T-helper 1 cell treated with Interleukin-12 subunit alpha and Interleukin-12 subunit beta and Interleukin-4 antibody, amounts not matched to agents 30 μg/mL and 1 μg/mL, for 36 hours (primary cell): ENCODE measurements around the gene PACRG.

Experiments used
- H3K27ac Mint-ChIP-seq: one replicate; pipeline ENCODE4 v1.8.0; 2021; ENCODE audit warnings: mild to moderate bottlenecking, mixed read lengths
- H3K27me3 Mint-ChIP-seq: one replicate; pipeline ENCODE4 v1.8.0; 2021; ENCODE audit warnings: low read depth, mixed read lengths
- H3K36me3 Mint-ChIP-seq: one replicate; pipeline ENCODE4 v1.8.0; 2021; ENCODE audit warnings: low read depth, mixed read lengths
- H3K4me1 Mint-ChIP-seq: one replicate; pipeline ENCODE4 v1.8.0; 2021; ENCODE audit warnings: low read depth, mixed read lengths
- H3K4me3 Mint-ChIP-seq: one replicate; pipeline ENCODE4 v1.8.0; 2021; ENCODE audit warnings: mild to moderate bottlenecking, moderate library complexity, mixed read lengths
- H3K9me3 Mint-ChIP-seq: one replicate; pipeline ENCODE4 v1.8.0; 2021; ENCODE audit warnings: mixed read lengths

Gene PACRG

DNA sequence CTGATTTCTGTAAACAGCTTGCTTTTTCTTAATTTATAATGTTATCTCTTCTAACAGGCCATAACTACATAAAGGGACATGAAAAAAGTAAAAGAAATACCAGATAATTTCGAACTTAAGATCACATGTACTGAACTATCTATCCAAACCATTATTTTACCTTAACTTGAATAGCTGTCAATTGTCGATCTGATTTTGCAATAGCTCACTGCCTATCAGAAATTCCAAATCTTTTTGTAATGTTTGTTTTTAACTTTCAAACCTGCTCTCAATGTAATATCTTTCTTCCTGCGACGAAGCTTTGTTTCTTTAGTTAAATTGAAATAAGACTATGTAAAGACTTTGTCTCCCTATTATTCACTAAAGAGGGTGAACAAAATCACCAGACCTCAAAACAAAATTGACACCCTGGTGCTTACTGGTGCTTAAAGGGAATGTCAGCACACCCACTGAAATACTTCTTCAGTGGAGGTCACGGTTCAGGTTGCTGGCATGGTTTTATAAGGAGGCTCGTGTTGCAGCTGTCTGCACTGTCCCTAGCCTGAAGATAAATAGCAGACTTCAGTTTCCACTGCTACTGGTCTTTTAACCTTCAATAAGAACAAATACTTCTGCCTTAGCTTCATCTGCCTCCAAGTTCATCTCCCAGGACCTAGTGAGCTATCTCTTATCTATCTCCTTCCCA lies 569.2 kb downstream of the PACRG start:
- H3K27ac Mint-ChIP-seq: no peak overlapping the region
- H3K27me3 Mint-ChIP-seq: no peaks in the 10 kb centered on the region
- H3K36me3 Mint-ChIP-seq: no peaks in the 10 kb centered on the region
- no peak overlapping the region for H3K4me3 Mint-ChIP-seq
- no peaks in the 10 kb centered on the region for H3K9me3 Mint-ChIP-seq
- no peaks in the 10 kb centered on the region for H3K4me1 Mint-ChIP-seq

DNA sequence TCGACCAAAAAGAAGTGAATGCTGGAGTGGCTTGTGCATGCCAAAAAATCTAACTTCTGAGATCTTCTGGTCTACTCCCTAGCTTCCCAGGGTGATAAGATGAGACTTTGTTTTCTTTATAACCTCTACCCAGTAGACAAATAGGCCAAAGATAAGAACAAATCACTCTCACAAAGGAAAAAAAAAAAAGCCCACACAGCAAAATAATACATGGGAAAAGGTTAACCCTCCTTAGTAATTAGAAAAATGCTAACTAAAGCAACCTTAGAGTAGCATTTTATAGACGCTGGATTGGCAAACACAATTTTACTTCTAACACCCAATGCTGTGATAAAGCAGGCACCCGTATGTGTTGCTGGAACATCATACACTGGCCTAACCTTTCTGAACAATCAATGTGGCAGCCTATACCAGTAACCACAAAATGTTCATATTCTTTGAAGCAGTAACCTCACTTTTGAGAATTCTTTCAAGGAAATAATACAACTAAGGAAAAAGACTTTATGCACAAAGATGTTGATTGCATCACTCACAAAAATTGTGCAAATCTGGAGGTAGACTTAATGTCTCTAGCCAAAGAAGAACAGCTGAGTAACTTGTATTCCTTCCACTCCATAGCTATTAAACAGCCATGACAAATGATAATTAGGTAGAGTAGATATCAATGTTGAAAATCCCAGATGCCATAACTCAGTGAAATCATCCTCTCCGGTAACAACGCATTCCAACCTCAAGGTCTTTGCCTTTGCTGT lies 570.5 kb downstream of the PACRG start:
- no peaks in the 10 kb centered on the region for H3K4me1 Mint-ChIP-seq
- H3K27ac Mint-ChIP-seq: no peak overlapping the region
- no peak overlapping the region for H3K4me3 Mint-ChIP-seq
- H3K9me3 Mint-ChIP-seq: no peaks in the 10 kb centered on the region
- no peaks in the 10 kb centered on the region for H3K36me3 Mint-ChIP-seq
- no peaks in the 10 kb centered on the region for H3K27me3 Mint-ChIP-seq

GRCh38 chr6:163300838-163301237 lies 573.1 kb downstream of the PACRG start:
- no peak overlapping the region for H3K4me3 Mint-ChIP-seq
- no peaks in the 10 kb centered on the region for H3K27me3 Mint-ChIP-seq
- H3K9me3 Mint-ChIP-seq: no peaks in the 10 kb centered on the region
- H3K36me3 Mint-ChIP-seq: no peaks in the 10 kb centered on the region
- no peak overlapping the region for H3K27ac Mint-ChIP-seq
- no peaks in the 10 kb centered on the region for H3K4me1 Mint-ChIP-seq

- Mint-ChIP-seq H3K27ac (no peak overlapping the region), H3K27me3 (no peaks in the 10 kb centered on the region), H3K9me3 (no peaks in the 10 kb centered on the region), H3K4me1 (no peaks in the 10 kb centered on the region), H3K36me3 (no peaks in the 10 kb centered on the region), H3K4me3 (no peak overlapping the region)
Observed at GRCh38 chr6:163301726-163302635, 574.2 kb downstream of the PACRG start.

GRCh38 chr6:163302747-163303146 lies 575.0 kb downstream of the PACRG start:
- H3K9me3 Mint-ChIP-seq: no peaks in the 10 kb centered on the region
- H3K27ac Mint-ChIP-seq: no peak overlapping the region
- H3K36me3 Mint-ChIP-seq: no peaks in the 10 kb centered on the region
- H3K27me3 Mint-ChIP-seq: no peaks in the 10 kb centered on the region
- H3K4me3 Mint-ChIP-seq: no peak overlapping the region
- H3K4me1 Mint-ChIP-seq: no peaks in the 10 kb centered on the region

- H3K4me1 Mint-ChIP-seq: no peaks in the 10 kb centered on the region
- H3K27me3 Mint-ChIP-seq: no peaks in the 10 kb centered on the region
- H3K9me3 Mint-ChIP-seq: no peaks in the 10 kb centered on the region
- no peak overlapping the region for H3K4me3 Mint-ChIP-seq
- H3K27ac Mint-ChIP-seq: no peak overlapping the region
- H3K36me3 Mint-ChIP-seq: no peaks in the 10 kb centered on the region
Observed at GRCh38 chr6:163306000-163306399, 578.2 kb downstream of the PACRG start.

DNA sequence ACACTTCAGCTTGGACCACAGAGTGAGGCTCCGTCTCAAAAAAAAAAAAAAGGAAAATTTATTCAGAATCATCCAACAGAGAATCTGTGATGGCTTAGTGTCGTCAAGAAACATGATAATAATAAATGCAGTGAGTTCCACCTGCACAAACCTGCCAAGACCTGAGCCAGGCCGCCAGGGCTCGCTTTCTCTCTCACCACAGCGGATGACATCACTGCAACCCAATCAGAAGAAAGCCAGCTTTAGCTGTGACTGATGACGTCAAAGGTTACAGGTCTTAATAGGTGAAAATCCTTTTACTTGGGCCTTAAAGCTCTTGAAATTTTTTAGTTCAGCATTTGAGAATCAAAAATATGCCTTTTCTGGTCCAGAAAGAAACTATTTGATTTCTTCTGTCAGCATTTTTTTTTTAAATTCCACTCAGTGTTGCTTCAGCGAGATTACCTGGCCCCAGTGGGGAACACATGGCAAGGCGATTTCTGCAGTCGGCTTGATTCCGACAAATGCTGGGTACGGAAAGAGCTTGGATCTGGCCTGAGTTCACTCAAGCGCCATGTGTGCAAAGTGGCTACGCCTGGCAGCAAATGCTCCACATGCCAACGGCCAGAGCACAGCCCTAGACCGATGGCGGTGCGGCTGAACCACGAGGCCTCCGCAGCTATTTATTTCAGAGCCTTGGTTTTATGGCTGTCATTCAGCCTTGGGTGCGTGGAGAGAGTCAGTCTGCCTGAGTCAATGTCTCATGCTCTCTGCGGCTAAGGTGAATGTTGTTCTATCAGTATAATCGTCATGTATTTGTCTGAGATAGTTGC lies 581.1 kb downstream of the PACRG start:
- no peaks in the 10 kb centered on the region for H3K4me1 Mint-ChIP-seq
- H3K27ac Mint-ChIP-seq: no peak overlapping the region
- no peaks in the 10 kb centered on the region for H3K27me3 Mint-ChIP-seq
- H3K9me3 Mint-ChIP-seq: no peaks in the 10 kb centered on the region
- no peaks in the 10 kb centered on the region for H3K36me3 Mint-ChIP-seq
- no peak overlapping the region for H3K4me3 Mint-ChIP-seq

DNA sequence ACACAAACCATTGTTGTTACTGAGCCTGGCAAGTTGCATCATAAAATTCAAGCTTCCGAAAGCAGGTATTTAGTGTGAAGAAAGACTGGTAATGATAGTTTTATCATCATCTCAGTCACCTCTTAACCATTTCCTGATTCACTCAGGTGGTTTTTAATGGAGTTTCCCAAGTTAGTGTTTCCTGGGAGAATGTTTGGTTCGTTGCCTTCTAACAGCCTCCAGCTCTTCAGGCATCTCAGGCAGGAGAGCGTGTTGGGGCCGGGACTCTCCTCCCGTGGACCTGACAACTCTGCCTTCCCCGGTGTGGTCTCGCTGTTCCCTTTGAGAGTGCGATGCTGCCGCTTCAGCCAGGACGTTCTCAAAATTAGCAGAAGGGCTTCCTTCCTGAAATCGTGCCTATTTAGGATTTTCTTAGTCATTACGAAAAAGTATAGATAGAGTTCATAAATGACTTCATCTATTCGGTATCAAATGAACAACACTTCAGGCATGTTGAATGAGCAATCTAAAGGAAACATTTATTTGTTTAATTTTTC lies 581.8 kb downstream of the PACRG start:
- Mint-ChIP-seq H3K4me3 (no peak overlapping the region), H3K27ac (no peak overlapping the region), H3K36me3 (no peaks in the 10 kb centered on the region), H3K27me3 (no peaks in the 10 kb centered on the region), H3K4me1 (no peaks in the 10 kb centered on the region), H3K9me3 (no peaks in the 10 kb centered on the region)

DNA sequence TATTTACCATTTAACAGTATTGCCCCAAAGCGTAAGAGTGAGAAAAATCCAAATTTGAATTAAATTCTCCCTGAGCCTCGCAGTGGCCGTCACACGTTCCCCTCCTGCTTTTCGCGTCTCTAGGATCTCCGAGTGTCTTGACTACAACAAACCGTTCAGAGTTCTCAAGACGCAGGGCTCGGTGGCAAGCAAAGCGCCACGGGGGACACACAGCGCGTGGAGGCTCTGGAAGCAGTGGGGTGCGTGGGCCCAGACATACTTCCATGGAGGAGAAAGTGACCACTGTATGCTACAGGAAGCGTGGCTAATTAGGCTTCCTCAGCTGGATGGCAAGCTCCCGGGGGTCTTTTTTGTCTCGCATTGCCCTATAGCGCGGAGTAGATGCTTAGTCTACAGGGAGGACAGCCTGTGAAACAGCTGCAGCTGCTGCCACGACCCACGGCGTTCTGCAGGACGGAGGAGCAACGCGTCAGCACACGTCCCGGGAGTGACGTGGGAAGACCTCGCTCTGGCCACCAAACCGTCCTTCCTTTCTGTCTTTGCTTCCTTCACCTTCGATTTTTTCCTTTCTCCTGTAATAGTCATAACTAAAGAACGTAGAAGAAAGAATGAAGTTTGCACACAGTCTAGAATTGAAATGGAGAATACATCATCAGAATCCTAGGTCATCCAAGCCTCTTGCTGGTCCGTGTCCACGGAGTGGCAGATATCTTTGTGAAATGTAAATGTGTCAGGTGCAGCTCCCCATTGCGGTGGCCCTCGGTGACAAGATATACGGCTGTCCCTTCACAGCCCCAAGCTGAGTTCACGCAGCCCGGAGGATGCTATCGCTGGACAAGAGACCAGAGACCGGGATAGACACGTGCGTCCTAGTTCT lies 582.6 kb downstream of the PACRG start:
- Mint-ChIP-seq H3K4me3 (no peak overlapping the region), H3K9me3 (no peaks in the 10 kb centered on the region), H3K36me3 (no peaks in the 10 kb centered on the region), H3K27me3 (no peaks in the 10 kb centered on the region), H3K4me1 (no peaks in the 10 kb centered on the region), H3K27ac (no peak overlapping the region)

DNA sequence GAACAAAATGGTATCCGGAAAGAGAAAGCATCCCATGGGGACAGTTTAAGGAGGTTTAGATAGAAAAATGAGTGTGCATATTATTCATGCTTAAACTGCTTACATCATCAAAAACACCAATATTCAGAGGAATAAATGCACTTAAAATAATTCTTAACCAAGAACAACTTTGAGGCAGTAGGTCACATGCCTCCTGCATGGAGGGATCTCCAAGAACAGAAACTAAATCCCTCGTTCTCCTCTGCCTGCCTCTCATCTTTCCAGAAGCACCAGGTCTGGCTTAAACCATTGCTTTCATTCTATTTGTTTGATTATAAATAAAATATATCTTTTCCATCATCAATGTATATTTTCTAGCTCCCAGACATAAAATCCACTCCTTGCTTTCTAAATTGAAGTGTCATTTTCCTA lies 583.2 kb downstream of the PACRG start:
- Mint-ChIP-seq H3K27me3 (no peaks in the 10 kb centered on the region), H3K27ac (no peak overlapping the region), H3K9me3 (no peaks in the 10 kb centered on the region), H3K4me3 (no peak overlapping the region), H3K4me1 (no peaks in the 10 kb centered on the region), H3K36me3 (no peaks in the 10 kb centered on the region)

- Mint-ChIP-seq H3K36me3 (no peaks in the 10 kb centered on the region), H3K9me3 (no peaks in the 10 kb centered on the region), H3K27ac (no peak overlapping the region), H3K4me3 (no peak overlapping the region), H3K27me3 (no peaks in the 10 kb centered on the region), H3K4me1 (no peaks in the 10 kb centered on the region)
Observed at GRCh38 chr6:163311830-163312229, 584.1 kb downstream of the PACRG start.

- H3K27me3 Mint-ChIP-seq: no peaks in the 10 kb centered on the region
- H3K4me3 Mint-ChIP-seq: no peak overlapping the region
- H3K36me3 Mint-ChIP-seq: no peaks in the 10 kb centered on the region
- no peak overlapping the region for H3K27ac Mint-ChIP-seq
- no peaks in the 10 kb centered on the region for H3K4me1 Mint-ChIP-seq
- no peaks in the 10 kb centered on the region for H3K9me3 Mint-ChIP-seq
Observed at GRCh38 chr6:163313566-163313965, 585.8 kb downstream of the PACRG start.

DNA sequence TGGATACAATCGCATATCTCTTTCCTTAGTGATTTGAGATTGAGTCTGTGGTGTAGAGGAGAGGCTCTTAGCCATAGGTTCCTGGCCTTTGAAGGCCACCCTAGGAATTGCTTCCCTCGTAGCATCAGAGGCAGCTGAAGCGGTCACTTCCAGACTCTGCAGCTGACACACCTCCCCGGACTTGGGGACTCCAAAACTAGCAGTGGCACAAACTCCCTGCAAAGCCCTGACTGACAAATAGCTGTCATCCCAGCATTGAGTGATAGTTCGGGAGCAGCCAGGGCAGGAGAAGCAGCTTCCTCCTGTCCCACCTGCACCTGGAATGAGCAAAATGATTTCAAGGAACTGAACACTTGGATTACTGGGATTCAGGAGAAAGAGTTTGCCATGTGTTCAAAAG lies 586.2 kb downstream of the PACRG start:
- H3K27ac Mint-ChIP-seq: no peak overlapping the region
- H3K36me3 Mint-ChIP-seq: no peaks in the 10 kb centered on the region
- no peaks in the 10 kb centered on the region for H3K9me3 Mint-ChIP-seq
- no peaks in the 10 kb centered on the region for H3K27me3 Mint-ChIP-seq
- no peak overlapping the region for H3K4me3 Mint-ChIP-seq
- no peaks in the 10 kb centered on the region for H3K4me1 Mint-ChIP-seq
